Brain microvascular endothelial cell (primary cell): ENCODE measurements around the gene TEX2.

Experiments
- DNase-seq: peaks from one replicate; pipeline ENCODE4 v3.0.0-alpha.2; 2020
- H3K27ac ChIP-seq: fragments of 250-450 bp; sonication (Bioruptor Pico); 2 replicates; pipeline ENCODE4 v1.5.1; 2020; ENCODE audit warnings: mild to moderate bottlenecking, moderate library complexity
- H3K27me3 ChIP-seq: fragments of 250-450 bp; sonication (Bioruptor Pico); replicated peaks from 2 replicates; pipeline ENCODE4 v1.5.1; 2020; ENCODE audit warnings: mild to moderate bottlenecking
- H3K36me3 ChIP-seq: fragments of 250-450 bp; sonication (Bioruptor Pico); replicated peaks from 2 replicates; pipeline ENCODE4 v1.5.1; 2020; ENCODE audit warnings: mild to moderate bottlenecking
- H3K4me3 ChIP-seq: 2 replicates; pipeline ENCODE4 v1.5.1; 2011; ENCODE audit warnings: low read depth, mild to moderate bottlenecking, control low read depth, low read length, moderate library complexity
- in situ Hi-C: cut with HindIII; loops from 2 replicates; pipeline ENCODE4 v1.10.0; 2017; ENCODE audit warnings: low sequenced_read_pairs, low pct_ligation_motif_present
- TF ChIP-seq, protein P1 (sequence below): IDR thresholded peaks from 2 replicates; pipeline ENCODE4 v1.5.1; 2011; ENCODE audit warnings: low read depth, mild to moderate bottlenecking, moderate library complexity, low read length, control low read depth, inconsistent platforms; ENCODE audit errors: missing control alignments

Gene TEX2

DNA sequence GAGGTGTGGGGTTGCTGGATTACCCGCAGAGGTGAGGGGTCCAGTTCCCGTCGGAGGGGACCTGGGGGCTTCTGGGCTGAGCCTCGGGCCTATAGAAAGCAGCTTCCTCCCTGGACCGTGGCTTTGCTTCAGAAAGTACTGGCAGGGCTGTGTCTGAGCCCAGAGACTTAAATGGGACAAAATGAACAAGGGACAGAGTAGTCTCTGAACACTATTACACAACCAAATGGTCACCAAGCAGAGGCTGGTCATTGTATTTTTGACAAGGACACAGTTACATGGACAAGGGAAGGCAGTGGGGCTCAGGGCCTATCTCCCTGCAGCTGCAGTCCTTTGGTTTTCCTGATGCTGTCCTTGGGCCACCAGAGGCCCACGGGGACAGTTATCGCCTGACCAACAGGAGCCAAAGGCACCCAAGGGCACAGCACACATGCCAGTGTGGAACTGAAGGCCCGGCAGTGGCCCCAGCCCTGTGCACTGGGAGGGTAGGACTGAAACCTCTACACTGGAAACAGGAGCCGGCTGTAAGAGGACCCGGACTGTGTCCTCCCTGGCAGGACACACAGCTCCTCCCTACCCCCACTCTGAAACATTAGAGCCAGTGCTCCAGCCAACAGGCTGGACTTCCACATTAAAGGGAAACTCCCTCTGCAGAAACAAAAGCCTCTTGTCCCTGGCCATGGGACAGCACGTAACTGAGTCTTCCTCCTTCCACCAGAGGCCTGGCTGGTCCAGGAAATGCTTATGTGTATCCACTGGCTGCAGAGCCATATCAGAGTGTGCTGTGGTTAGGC lies 107.1 kb downstream of the TEX2 start:
- no peaks in the 10 kb centered on the region for H3K36me3 ChIP-seq

DNA sequence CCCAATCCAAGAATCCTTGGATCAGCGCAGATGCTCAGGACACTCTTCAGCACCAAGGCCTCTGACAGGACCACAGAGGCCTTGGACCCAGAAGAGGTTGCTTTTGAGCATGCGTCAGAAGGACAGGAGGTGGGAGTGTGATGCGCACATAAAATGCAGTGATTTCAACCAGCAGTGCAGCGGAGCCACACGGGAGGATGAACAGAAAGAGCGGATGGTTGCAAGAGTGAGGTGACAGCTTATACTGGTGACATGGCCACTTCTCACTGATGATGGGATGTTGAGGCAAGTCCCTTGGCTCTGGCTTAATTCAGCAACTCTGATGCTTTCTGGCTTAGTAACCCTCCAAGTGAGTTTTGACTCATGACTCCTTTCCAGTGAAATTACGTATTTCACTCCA lies 107.9 kb downstream of the TEX2 start:
- Histone ChIP-seq H3K36me3 (no peaks in the 10 kb centered on the region), H3K27me3 (no peaks in the 10 kb centered on the region), H3K27ac (no peak overlapping the region), H3K4me3 (no peak overlapping the region)
- no peak for DNase-seq
- TF ChIP-seq, protein P1, sequence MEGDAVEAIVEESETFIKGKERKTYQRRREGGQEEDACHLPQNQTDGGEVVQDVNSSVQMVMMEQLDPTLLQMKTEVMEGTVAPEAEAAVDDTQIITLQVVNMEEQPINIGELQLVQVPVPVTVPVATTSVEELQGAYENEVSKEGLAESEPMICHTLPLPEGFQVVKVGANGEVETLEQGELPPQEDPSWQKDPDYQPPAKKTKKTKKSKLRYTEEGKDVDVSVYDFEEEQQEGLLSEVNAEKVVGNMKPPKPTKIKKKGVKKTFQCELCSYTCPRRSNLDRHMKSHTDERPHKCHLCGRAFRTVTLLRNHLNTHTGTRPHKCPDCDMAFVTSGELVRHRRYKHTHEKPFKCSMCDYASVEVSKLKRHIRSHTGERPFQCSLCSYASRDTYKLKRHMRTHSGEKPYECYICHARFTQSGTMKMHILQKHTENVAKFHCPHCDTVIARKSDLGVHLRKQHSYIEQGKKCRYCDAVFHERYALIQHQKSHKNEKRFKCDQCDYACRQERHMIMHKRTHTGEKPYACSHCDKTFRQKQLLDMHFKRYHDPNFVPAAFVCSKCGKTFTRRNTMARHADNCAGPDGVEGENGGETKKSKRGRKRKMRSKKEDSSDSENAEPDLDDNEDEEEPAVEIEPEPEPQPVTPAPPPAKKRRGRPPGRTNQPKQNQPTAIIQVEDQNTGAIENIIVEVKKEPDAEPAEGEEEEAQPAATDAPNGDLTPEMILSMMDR = no peak
- in situ Hi-C loops = no loop called here

More for the DNA sequence above, 107.1 kb downstream of the TEX2 start:
- in situ Hi-C loops = no loop called here
- Histone ChIP-seq H3K4me3 (no peak overlapping the region), H3K27me3 (no peaks in the 10 kb centered on the region), H3K27ac (no peak overlapping the region)
- no peak for DNase-seq
- TF ChIP-seq, protein P1 = no peak

DNA sequence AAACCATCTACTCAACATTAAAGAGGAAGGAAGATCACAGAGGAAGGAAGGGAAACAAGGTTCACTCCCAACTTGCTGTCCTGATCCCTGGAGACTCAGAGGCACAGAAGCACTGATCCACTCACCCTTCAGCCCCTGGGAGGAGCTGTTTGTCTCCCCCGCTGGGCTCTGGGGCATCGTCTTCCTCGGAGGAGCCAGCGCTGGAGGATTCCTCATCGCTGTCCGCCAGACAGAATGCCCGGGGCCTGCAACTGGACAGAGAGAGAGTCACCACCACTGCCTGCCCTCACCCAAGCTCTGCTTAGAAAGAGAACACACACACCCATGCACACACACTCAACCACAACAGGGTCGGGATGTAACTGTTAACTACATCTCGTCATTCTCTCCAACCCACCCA lies 108.3 kb downstream of the TEX2 start:
- in situ Hi-C loops = no loop called here
- H3K27me3 ChIP-seq = no peaks in the 10 kb centered on the region
- TF ChIP-seq, protein P1 = peak; percentile 28
- H3K27ac ChIP-seq = no peak overlapping the region
- DNase-seq = no peak
- no peaks in the 10 kb centered on the region for H3K36me3 ChIP-seq
- H3K4me3 ChIP-seq = no peak overlapping the region

DNA sequence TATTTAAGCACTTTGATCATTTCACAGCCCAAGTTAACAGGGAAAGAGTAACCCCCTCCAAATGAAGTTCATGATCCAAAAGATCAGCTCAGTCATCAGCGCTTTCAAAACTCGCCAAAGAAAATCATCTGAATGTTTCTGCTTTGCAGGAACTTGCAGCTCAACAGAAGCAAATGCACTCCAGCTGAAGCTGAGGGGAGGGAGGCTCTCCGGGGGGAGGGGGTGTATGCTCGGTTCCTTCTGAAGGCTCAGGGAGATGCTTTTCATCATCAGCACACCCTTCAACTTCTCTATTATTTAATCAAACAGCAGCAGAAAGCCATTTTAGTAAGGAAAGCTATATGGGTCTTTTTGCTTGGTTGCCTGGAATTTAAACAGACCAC lies 108.8 kb downstream of the TEX2 start:
- Histone ChIP-seq H3K27me3 (no peaks in the 10 kb centered on the region), H3K27ac (no peak overlapping the region), H3K4me3 (no peak overlapping the region), H3K36me3 (no peaks in the 10 kb centered on the region)
- TF ChIP-seq, protein P1 = no peak
- in situ Hi-C loops = no loop called here
- DNase-seq = no peak

DNA sequence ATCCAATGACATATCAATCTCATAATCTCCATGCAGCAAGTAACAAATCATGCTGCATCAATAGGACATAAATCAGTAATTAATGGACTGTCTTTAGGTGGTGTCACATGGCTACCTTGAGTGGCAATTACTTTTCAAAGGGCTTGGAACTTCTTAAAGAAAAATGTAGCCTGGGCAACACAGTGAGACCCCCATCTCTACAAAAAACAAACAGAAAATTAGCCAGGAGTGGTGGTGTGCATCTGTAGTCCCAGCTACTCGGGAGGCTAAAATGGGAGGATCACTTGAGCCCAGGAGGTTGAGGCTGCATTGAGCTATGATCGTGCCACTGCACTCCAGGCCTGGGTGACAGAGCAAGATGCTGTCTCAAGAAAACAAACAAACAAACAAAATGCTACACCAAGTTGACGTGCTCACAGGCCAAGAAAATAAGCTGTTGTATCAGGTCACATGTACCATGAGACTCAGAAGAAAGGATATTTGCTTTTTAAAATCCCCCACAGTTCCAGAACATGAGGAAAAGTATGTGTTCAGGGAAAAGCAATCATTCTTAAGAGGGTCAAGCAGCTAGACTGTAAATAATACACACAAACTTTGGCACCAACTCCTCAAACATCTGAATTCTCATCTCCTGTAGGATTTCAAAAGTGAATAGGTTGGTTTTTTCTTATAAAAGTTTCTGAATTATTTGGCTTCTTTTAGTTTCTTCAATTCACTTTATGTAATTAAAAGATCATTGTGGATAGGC lies 109.3 kb downstream of the TEX2 start:
- DNase-seq = no peak
- H3K4me3 ChIP-seq = no peak overlapping the region
- no peak overlapping the region for H3K27ac ChIP-seq
- no peaks in the 10 kb centered on the region for H3K36me3 ChIP-seq
- in situ Hi-C loops = no loop called here
- H3K27me3 ChIP-seq = no peaks in the 10 kb centered on the region
- TF ChIP-seq, protein P1 = no peak
